ENCODE results near the gene OXT. TPM values are rescaled to one million over a fixed set of nuclear protein-coding genes. Genes with fewer than 3 reads are reported as not detected.

OXT gene
- total RNA-seq = not detected in 2 replicates
- not detected in 2 replicates for polyA plus RNA-seq
- polyA plus RNA-seq (2011; cell fraction: cytosol; rRNA removed) = not detected in 2 replicates
- polyA plus RNA-seq (2011; cell fraction: nucleus; rRNA removed) = not detected in 2 replicates
- polyA plus RNA-seq (2012) = not detected in 2 replicates
- not detected in 2 replicates for polyA minus RNA-seq
- not detected for polyA minus RNA-seq (2011; cell fraction: cytosol; rRNA and poly(A)+ RNA removed)
- polyA minus RNA-seq (2011; cell fraction: nucleus; rRNA and poly(A)+ RNA removed) = not detected in 2 replicates
- Bru-seq, nascent RNA = not detected
- not detected for BruChase-seq, experiment 1, labeled RNA remaining after a 6-hour chase
- not detected for BruChase-seq, experiment 2, labeled RNA remaining after a 2-hour chase
- long read RNA-seq = 0 reads

GRCh38 chr20:3071610-3072529 is at the start of gene OXT:
TSS of gene OXT (plus strand) at chr20:3071620. CDS start at chr20:3071656, 36 bp downstream.
- FAIRE-seq = no peak
- H3K36me3 ChIP-seq (ENCODE audit: control insufficient read depth in 2 of 2, extremely low read depth in 1 of 2, insufficient read depth in 2 of 2, low read length in 2 of 2) = no peaks in the 10 kb centered on the region
- H3K4me3 ChIP-seq (replicated peaks in 1 of 3; ENCODE audit: insufficient read depth in 1 of 3, low read depth in 1 of 3, low read length in 3 of 3) = peak within 1 kb of the TSS in 1 of 3 experiments; percentile 35
- no peak within 1 kb of the TSS for H3K9ac ChIP-seq (replicated peaks; ENCODE audit: extremely low read depth, insufficient read depth, low read length)
- no peaks in the 10 kb centered on the region for H3K79me2 ChIP-seq (ENCODE audit: control insufficient read depth, insufficient read depth, low read length)
- H3K9me1 ChIP-seq (replicated peaks; ENCODE audit: control insufficient read depth, extremely low read depth, insufficient read depth, low read length) = no peaks in the 10 kb centered on the region
- H3K27ac ChIP-seq (ENCODE audit: insufficient read depth, low read depth, low read length) = no peak within 1 kb of the TSS
- intact Hi-C loops (cut with micrococcal nuclease) = no loop called here
- H3K27me3 ChIP-seq (ENCODE audit: control insufficient read depth in 2 of 2, insufficient read depth in 2 of 2, low read length in 2 of 2) = peaks cover 1 to 4% of the 10 kb centered on the region in 2 experiments
- TF ChIP-seq JUN (IDR thresholded peaks at IDR 0.05; ENCODE audit: borderline replicate concordance, insufficient read depth, insufficient read length, low read depth) (no peak), POLR2A (IDR thresholded peaks at IDR 0.05; ENCODE audit: low read depth, low read length) (no peak), MYC (IDR thresholded peaks at IDR 0.05; ENCODE audit: low read depth, low read length) (no peak), POLR2AphosphoS5 (IDR thresholded peaks at IDR 0.05; ENCODE audit: insufficient read depth, low read depth, low read length) (no peak), FOS (IDR thresholded peaks at IDR 0.05; ENCODE audit: borderline replicate concordance, insufficient read depth, low read length) (no peak), MAX (IDR thresholded peaks at IDR 0.05; ENCODE audit: insufficient read depth, insufficient read length) (peak; percentile 41), EZH2 (IDR thresholded peaks at IDR 0.05; ENCODE audit: borderline replicate concordance, low read depth, low read length, severe bottlenecking) (peak; percentile 57), GATA2 (IDR thresholded peaks at IDR 0.05; ENCODE audit: insufficient read depth, insufficient read length, low read depth, low read length) (no peak)
- TF ChIP-seq, protein P1, sequence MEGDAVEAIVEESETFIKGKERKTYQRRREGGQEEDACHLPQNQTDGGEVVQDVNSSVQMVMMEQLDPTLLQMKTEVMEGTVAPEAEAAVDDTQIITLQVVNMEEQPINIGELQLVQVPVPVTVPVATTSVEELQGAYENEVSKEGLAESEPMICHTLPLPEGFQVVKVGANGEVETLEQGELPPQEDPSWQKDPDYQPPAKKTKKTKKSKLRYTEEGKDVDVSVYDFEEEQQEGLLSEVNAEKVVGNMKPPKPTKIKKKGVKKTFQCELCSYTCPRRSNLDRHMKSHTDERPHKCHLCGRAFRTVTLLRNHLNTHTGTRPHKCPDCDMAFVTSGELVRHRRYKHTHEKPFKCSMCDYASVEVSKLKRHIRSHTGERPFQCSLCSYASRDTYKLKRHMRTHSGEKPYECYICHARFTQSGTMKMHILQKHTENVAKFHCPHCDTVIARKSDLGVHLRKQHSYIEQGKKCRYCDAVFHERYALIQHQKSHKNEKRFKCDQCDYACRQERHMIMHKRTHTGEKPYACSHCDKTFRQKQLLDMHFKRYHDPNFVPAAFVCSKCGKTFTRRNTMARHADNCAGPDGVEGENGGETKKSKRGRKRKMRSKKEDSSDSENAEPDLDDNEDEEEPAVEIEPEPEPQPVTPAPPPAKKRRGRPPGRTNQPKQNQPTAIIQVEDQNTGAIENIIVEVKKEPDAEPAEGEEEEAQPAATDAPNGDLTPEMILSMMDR (IDR thresholded peaks at IDR 0.05; ENCODE audit: extremely low read depth in 1 of 2, insufficient read depth in 1 of 2, low read depth in 1 of 2, low read length in 2 of 2) = no peak
- peak within 1 kb of the TSS; percentile 54 for H2AFZ ChIP-seq (ENCODE audit: low read depth, low read length)
- peak; percentile 23 for DNase-seq (ENCODE audit: low read depth, low spot score)
- dilution Hi-C loops (cut with MboI; ENCODE audit: extremely low pct_ligation_motif_present, low sequenced_read_pairs) = no loop called here
- no peaks in the 10 kb centered on the region for H4K20me1 ChIP-seq (replicated peaks; ENCODE audit: control insufficient read depth, extremely low read depth, insufficient read depth, low read length)
- no peaks in the 10 kb centered on the region for H3K4me1 ChIP-seq (ENCODE audit: control insufficient read depth, extremely low read depth, insufficient read depth, low read length)
- ChIA-PET POLR2A (no interaction called here), CTCF (no interaction called here)
- no peaks in the 10 kb centered on the region for H3K9me3 ChIP-seq (replicated peaks; ENCODE audit: control insufficient read depth, insufficient read depth, low read length)
- no peak within 1 kb of the TSS for H3K4me2 ChIP-seq (ENCODE audit: insufficient read depth, low read length)
- BruUV-seq (replicated peaks) = no TSS peak

Measured in endothelial cell of umbilical vein (primary cell).